Rectal smooth muscle tissue (tissue), 1 donor: ENCODE data around the gene CPN2.

ENCODE experiments used
- H3K27ac ChIP-seq: one replicate; pipeline ENCODE4 v1.7.0; 2013; ENCODE audit warnings: low read depth, low read length, inconsistent platforms
- H3K27me3 ChIP-seq: one replicate; pipeline ENCODE4 v1.7.0; 2013; ENCODE audit warnings: low read length; ENCODE audit not compliant: control insufficient read depth, insufficient read depth
- H3K36me3 ChIP-seq: one replicate; pipeline ENCODE4 v1.7.0; 2013; ENCODE audit warnings: low read length; ENCODE audit not compliant: control insufficient read depth, insufficient read depth
- H3K4me1 ChIP-seq: one replicate; pipeline ENCODE4 v1.7.0; 2013; ENCODE audit warnings: low read length; ENCODE audit not compliant: control insufficient read depth, insufficient read depth
- H3K4me3 ChIP-seq: one replicate; pipeline ENCODE4 v1.7.0; 2013; ENCODE audit warnings: low read length
- H3K9ac ChIP-seq: one replicate; pipeline ENCODE4 v1.7.0; 2013; ENCODE audit warnings: low read length

The CPN2 gene

GRCh38 chr3:194312186-194312742, 38.9 kb downstream of the CPN2 start:
- no peak overlapping the region for H3K9ac ChIP-seq
- peak overlapping the region; percentile 79 for H3K27ac ChIP-seq
- peak overlapping the region; percentile 31 for H3K4me3 ChIP-seq
- H3K36me3 ChIP-seq, result no peaks in the 10 kb centered on the region
- peaks cover 21% of the 10 kb centered on the region for H3K4me1 ChIP-seq
- peaks cover 3% of the 10 kb centered on the region for H3K27me3 ChIP-seq

GRCh38 chr3:194311000-194311399, 40.1 kb downstream of the CPN2 start:
- peaks cover 3% of the 10 kb centered on the region for H3K27me3 ChIP-seq
- H3K4me1 ChIP-seq, result peaks cover 21% of the 10 kb centered on the region
- no peak overlapping the region for H3K4me3 ChIP-seq
- H3K27ac ChIP-seq, result no peak overlapping the region
- no peak overlapping the region for H3K9ac ChIP-seq
- H3K36me3 ChIP-seq, result no peaks in the 10 kb centered on the region

DNA sequence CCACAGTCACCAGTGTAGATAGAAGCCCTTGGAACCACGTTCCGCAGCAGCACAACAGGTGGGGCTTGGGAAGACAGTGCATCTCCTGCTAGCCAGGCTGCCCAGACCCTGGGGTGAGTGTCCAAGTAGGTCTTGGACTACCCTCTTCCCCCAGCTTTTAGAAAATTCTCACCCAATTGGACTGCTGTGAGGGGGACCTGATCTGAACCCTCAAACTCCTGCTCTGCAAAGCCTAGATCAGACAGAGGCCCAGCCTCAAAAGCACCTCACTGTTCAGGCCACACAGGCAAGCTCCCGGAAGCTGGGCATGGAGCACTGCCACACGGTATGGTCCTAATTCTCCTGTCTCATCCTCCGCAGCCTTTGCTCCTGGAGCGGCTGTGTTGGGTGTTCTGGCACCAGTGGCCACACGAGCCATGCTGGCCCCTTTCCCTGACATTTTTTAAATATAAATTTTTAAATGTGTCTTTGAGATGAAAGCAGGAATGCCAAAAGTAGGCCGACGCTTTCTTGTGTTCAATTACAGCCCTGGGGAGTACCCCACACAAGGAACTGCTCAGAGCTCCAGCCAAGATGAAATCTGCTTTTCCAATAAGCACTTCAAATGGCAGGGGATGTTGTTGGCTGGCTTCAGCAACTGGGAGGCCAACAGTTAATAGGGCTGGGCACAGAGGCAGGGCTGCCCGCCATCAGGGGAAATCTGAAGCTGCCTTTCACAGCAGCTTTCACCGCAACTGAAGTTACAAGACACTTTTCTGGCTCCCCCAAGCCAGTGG, 40.9 kb downstream of the CPN2 start:
- Histone ChIP-seq H3K4me1 (peaks cover 20% of the 10 kb centered on the region), H3K27me3 (peaks cover 3% of the 10 kb centered on the region), H3K9ac (no peak overlapping the region), H3K4me3 (no peak overlapping the region), H3K36me3 (no peaks in the 10 kb centered on the region), H3K27ac (no peak overlapping the region)

- H3K9ac ChIP-seq, result no peak overlapping the region
- H3K4me3 ChIP-seq, result no peak overlapping the region
- H3K36me3 ChIP-seq, result no peaks in the 10 kb centered on the region
- peaks cover 14% of the 10 kb centered on the region for H3K4me1 ChIP-seq
- no peaks in the 10 kb centered on the region for H3K27me3 ChIP-seq
- H3K27ac ChIP-seq, result no peak overlapping the region
Observed at GRCh38 chr3:194308601-194309449, 42.3 kb downstream of the CPN2 start.

DNA sequence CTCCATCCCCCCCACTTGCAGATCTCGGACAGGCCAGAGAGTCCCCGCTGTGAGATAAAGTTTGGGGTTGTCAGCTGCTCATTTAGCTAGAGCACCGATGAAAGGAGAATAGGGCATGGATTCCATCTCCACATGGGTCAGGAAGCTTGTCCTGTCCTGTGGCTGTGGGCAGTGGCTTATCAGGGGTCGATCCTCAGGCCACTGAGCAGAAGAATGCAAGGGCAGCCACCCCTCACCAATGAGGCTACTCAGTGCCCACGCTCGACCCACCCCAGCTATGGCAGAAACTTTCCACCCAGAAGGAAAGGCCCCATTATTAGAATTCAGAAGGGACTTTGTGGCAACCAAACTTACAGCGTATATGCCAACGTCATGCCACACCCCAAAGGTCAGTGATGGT, 43.3 kb downstream of the CPN2 start:
- H3K4me1 ChIP-seq, result peaks cover 8% of the 10 kb centered on the region
- no peak overlapping the region for H3K27ac ChIP-seq
- no peak overlapping the region for H3K9ac ChIP-seq
- H3K4me3 ChIP-seq, result no peak overlapping the region
- H3K27me3 ChIP-seq, result no peaks in the 10 kb centered on the region
- H3K36me3 ChIP-seq, result no peaks in the 10 kb centered on the region

- Histone ChIP-seq H3K4me1 (peaks cover 4% of the 10 kb centered on the region), H3K4me3 (no peak overlapping the region), H3K9ac (no peak overlapping the region), H3K27ac (no peak overlapping the region), H3K36me3 (no peaks in the 10 kb centered on the region), H3K27me3 (no peaks in the 10 kb centered on the region)
Observed at GRCh38 chr3:194306771-194307640, 44.1 kb downstream of the CPN2 start.

- Histone ChIP-seq H3K4me3 (no peak overlapping the region), H3K4me1 (no peaks in the 10 kb centered on the region), H3K9ac (no peak overlapping the region), H3K27ac (no peak overlapping the region), H3K36me3 (no peaks in the 10 kb centered on the region), H3K27me3 (no peaks in the 10 kb centered on the region)
Observed at GRCh38 chr3:194306109-194306686, 44.9 kb downstream of the CPN2 start.

DNA sequence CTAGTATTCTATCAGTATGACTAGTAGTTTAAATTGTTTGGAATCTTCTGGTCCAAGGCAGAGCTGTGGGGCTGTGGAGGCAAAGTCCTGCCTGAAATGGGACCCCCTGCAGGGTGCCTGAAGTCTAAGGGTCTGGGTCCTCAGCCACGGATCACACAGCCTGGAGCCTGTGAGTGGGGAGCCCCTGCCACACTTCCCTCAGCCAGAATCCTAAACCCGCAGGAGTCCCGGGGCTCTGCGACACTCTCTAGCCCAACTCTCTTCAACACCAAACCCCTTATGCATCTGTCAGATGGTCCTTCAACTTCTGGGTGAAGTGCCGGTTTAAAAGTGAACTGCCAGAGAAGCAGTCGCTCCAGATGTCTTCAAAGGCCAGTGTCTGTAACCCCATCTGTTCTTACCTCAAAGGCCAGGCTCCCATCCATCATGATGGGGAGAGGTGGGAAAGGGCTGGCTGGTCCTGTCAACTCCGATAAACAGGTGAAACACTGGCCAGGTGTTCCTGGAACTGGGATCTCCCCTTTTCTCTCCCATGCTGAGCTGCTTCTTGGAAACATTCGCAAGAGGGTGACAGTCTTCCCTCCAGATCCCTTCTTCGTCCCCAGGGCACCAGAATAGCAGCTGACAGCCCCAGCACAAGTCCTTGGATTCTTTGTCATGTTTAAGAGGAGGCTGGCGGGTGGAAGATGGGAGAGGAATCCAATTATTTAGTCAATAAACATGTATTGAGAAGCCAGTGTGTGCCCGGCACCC, 45.6 kb downstream of the CPN2 start:
- Histone ChIP-seq H3K9ac (no peak overlapping the region), H3K4me3 (no peak overlapping the region), H3K27ac (no peak overlapping the region), H3K4me1 (peaks cover 3% of the 10 kb centered on the region), H3K36me3 (no peaks in the 10 kb centered on the region), H3K27me3 (no peaks in the 10 kb centered on the region)

- Histone ChIP-seq H3K27ac (no peak overlapping the region), H3K27me3 (no peaks in the 10 kb centered on the region), H3K4me1 (peaks cover 6% of the 10 kb centered on the region), H3K9ac (no peak overlapping the region), H3K4me3 (no peak overlapping the region), H3K36me3 (no peaks in the 10 kb centered on the region)
Observed at GRCh38 chr3:194304186-194304917, 46.8 kb downstream of the CPN2 start.

DNA sequence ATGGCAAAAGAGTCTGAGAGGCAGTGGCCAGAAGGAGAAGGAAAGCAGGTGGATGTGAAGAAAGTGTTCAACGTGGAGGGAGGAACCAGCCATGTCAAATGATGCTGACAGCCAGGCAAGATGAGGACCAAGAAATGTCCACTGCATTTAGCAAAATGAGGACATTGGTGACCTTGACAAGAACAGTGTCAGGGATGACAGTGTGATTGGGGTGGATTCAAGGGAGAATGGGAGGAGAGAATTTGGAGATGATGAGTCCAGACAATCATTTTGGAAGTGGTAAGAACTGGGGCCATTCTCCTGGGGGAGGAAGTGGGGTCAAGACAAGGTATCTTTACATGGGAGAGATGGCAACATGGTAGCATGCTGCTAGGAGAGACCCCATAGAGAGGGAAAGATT, 47.4 kb downstream of the CPN2 start:
- no peak overlapping the region for H3K4me3 ChIP-seq
- H3K4me1 ChIP-seq, result peaks cover 6% of the 10 kb centered on the region
- no peaks in the 10 kb centered on the region for H3K36me3 ChIP-seq
- no peak overlapping the region for H3K9ac ChIP-seq
- no peaks in the 10 kb centered on the region for H3K27me3 ChIP-seq
- H3K27ac ChIP-seq, result no peak overlapping the region

GRCh38 chr3:194301730-194302129, 49.4 kb downstream of the CPN2 start:
- H3K36me3 ChIP-seq, result no peaks in the 10 kb centered on the region
- no peak overlapping the region for H3K27ac ChIP-seq
- no peak overlapping the region for H3K9ac ChIP-seq
- H3K4me3 ChIP-seq, result no peak overlapping the region
- H3K4me1 ChIP-seq, result peaks cover 6% of the 10 kb centered on the region
- H3K27me3 ChIP-seq, result no peaks in the 10 kb centered on the region
